H1 (cell line): ENCODE data around the gene MACROH2A1. TPM values are rescaled to one million over a fixed set of nuclear protein-coding genes. Genes with fewer than 3 reads are reported as not detected.
A peak's percentile ranks its signal among the peaks of the same experiment; 100 is the strongest.

Experiments
- CTCF ChIA-PET: fragments of 300-600 bp; sonication (Branson Sonifier 250); formaldehyde crosslinking; loops from one replicate; lab custom pipeline; 2021; ENCODE audit not compliant: partially characterized antibody; lab: Charles Lee
- POLR2A ChIA-PET: fragments of 300-600 bp; sonication (Branson Sonifier 250); formaldehyde crosslinking; loops from one replicate; lab custom pipeline; 2021; ENCODE audit warnings: inconsistent platforms; ENCODE audit not compliant: partially characterized antibody; lab: Charles Lee
- DNase-seq, 2 experiments: peaks; one replicate each; pipeline versions ENCODE4 v3.0.0 to v3.0.0-alpha.2; 2010 to 2022; ENCODE audit warnings: low spot score in 2 of 2, low read depth in 1 of 2, mixed read lengths in 1 of 2
- FAIRE-seq: peaks from 2 replicates; lab custom pipeline; 2011; peaks lifted over from hg19 to GRCh38; lab: Jason Lieb, UNC
- H2AFZ ChIP-seq: 2 replicates; pipeline ENCODE4 v1.8.1; 2012; ENCODE audit warnings: low read length, inconsistent platforms
- H2AK5ac ChIP-seq: 2 replicates; pipeline ENCODE4 v1.6.1; 2013; ENCODE audit warnings: low read depth, low read length
- H2BK120ac ChIP-seq: replicated peaks from 2 replicates; pipeline ENCODE3; 2013; ENCODE audit warnings: low read depth, low read length, inconsistent platforms
- H2BK12ac ChIP-seq: 2 replicates; pipeline ENCODE4 v1.6.1; 2013; ENCODE audit warnings: low read depth, low read length
- H2BK15ac ChIP-seq: 2 replicates; pipeline ENCODE4 v1.6.1; 2013; ENCODE audit warnings: low read length
- H2BK20ac ChIP-seq: 2 replicates; pipeline ENCODE4 v1.6.1; 2013; ENCODE audit warnings: low read length
- H2BK5ac ChIP-seq: 2 replicates; pipeline ENCODE4 v1.6.1; 2013; ENCODE audit warnings: low read depth, low read length
- H3K14ac ChIP-seq: 2 replicates; pipeline ENCODE4 v1.6.1; 2013; ENCODE audit warnings: inconsistent platforms; ENCODE audit not compliant: insufficient read length
- H3K18ac ChIP-seq: 2 replicates; pipeline ENCODE4 v1.6.1; 2013; ENCODE audit warnings: low read length; ENCODE audit errors: extremely low read depth
- H3K23ac ChIP-seq: 2 replicates; pipeline ENCODE4 v1.6.1; 2013; ENCODE audit warnings: inconsistent platforms; ENCODE audit not compliant: insufficient read length
- H3K23me2 ChIP-seq: 2 replicates; pipeline ENCODE4 v1.6.1; 2013; ENCODE audit warnings: low read depth, low read length
- H3K27ac ChIP-seq: 2 replicates; pipeline ENCODE4 v1.6.1; 2011; ENCODE audit warnings: low read depth, low read length, inconsistent platforms
- H3K27me3 ChIP-seq, 4 experiments: replicated peaks in 1 of 4; 1 replicate in 1 of 4; 2 replicates in 3 of 4; pipeline versions ENCODE4 v1.6.1 to v1.8.1; 2011 to 2013; ENCODE audit warnings: low read length in 3 of 4, mild to moderate bottlenecking in 3 of 4, inconsistent platforms in 2 of 4, mixed read lengths in 2 of 4, moderate library complexity in 1 of 4; ENCODE audit not compliant: control insufficient read depth in 3 of 4, insufficient read depth in 3 of 4; ENCODE audit errors: extremely low read depth in 1 of 4
- H3K36me3 ChIP-seq, 4 experiments: 2 replicates each; pipeline versions ENCODE4 v1.6.1 to v1.8.1; 2011 to 2013; ENCODE audit warnings: mild to moderate bottlenecking in 4 of 4, low read length in 3 of 4, moderate library complexity in 2 of 4, control low read depth in 1 of 4, inconsistent platforms in 1 of 4; ENCODE audit not compliant: insufficient read depth in 4 of 4, control insufficient read depth in 2 of 4
- H3K4ac ChIP-seq: replicated peaks from 2 replicates; pipeline ENCODE3; 2013; ENCODE audit warnings: low read length, low read depth, mixed read lengths, inconsistent platforms; ENCODE audit not compliant: insufficient read length
- H3K4me1 ChIP-seq, 4 experiments: replicated peaks in 1 of 4; 1 replicate in 1 of 4; 2 replicates in 3 of 4; pipeline versions ENCODE4 v1.6.1 to v1.8.1; 2011 to 2013; ENCODE audit warnings: low read length in 3 of 4, inconsistent platforms in 2 of 4, mixed read lengths in 1 of 4; ENCODE audit not compliant: insufficient read depth in 4 of 4, control insufficient read depth in 3 of 4
- H3K4me2 ChIP-seq, 2 experiments: 2 replicates each; pipeline versions ENCODE4 v1.6.1 to v1.8.1; 2011 to 2013; ENCODE audit warnings: low read depth in 2 of 2, low read length in 2 of 2, control low read depth in 1 of 2, inconsistent platforms in 1 of 2, mild to moderate bottlenecking in 1 of 2; ENCODE audit not compliant: insufficient read depth in 1 of 2
- H3K4me3 ChIP-seq, 4 experiments: fragments of 200-600, 300-600 bp in 1 of 4; sonication (generic), shearing (Covaris generic), sonication (Bioruptor Twin) in 1 of 4; 2 replicates each; pipeline versions ENCODE4 v1.5.1 to v1.8.1; 2011 to 2016; ENCODE audit warnings: low read length in 4 of 4, low read depth in 3 of 4, control low read depth in 2 of 4, inconsistent platforms in 2 of 4, mild to moderate bottlenecking in 2 of 4, mixed read lengths in 1 of 4, moderate library complexity in 1 of 4; ENCODE audit not compliant: insufficient read depth in 2 of 4; ENCODE audit errors: extremely low read depth in 1 of 4
- H3K56ac ChIP-seq: replicated peaks from 2 replicates; pipeline ENCODE3; 2013; ENCODE audit warnings: low read depth, mild to moderate bottlenecking, mixed read lengths, low read length, inconsistent platforms; ENCODE audit not compliant: insufficient read length
- H3K79me1 ChIP-seq: 2 replicates; pipeline ENCODE4 v1.6.1; 2013; ENCODE audit warnings: low read depth, low read length, control low read depth
- H3K79me2 ChIP-seq, 2 experiments: 2 replicates each; pipeline versions ENCODE4 v1.6.1 to v1.8.1; 2012 to 2013; ENCODE audit warnings: low read length in 2 of 2, mild to moderate bottlenecking in 2 of 2, inconsistent platforms in 1 of 2; ENCODE audit not compliant: insufficient read depth in 2 of 2, control insufficient read depth in 1 of 2
- H3K9ac ChIP-seq, 4 experiments: replicated peaks in 1 of 4; 1 replicate in 1 of 4; 2 replicates in 3 of 4; pipeline versions ENCODE4 v1.6.1 to v1.8.1; 2011 to 2013; ENCODE audit warnings: low read depth in 3 of 4, low read length in 3 of 4, control low read depth in 2 of 4, mild to moderate bottlenecking in 2 of 4, moderate library complexity in 2 of 4, inconsistent platforms in 1 of 4; ENCODE audit errors: extremely low read depth in 1 of 4
- H3K9me3 ChIP-seq, 2 experiments: 2 replicates each; pipeline versions ENCODE4 v1.6.1 to v1.8.1; 2012 to 2013; ENCODE audit warnings: mild to moderate bottlenecking in 2 of 2, moderate library complexity in 2 of 2, control low read depth in 1 of 2, inconsistent platforms in 1 of 2, low read depth in 1 of 2, low read length in 1 of 2, mixed read lengths in 1 of 2; ENCODE audit not compliant: insufficient read depth in 2 of 2
- H4K20me1 ChIP-seq, 2 experiments: replicated peaks in 1 of 2; 2 replicates each; pipeline versions ENCODE3 to v1.8.1; 2011 to 2013; ENCODE audit warnings: inconsistent platforms in 2 of 2, low read length in 2 of 2, mild to moderate bottlenecking in 1 of 2; ENCODE audit not compliant: insufficient read depth in 2 of 2, control insufficient read depth in 1 of 2
- H4K5ac ChIP-seq: 2 replicates; pipeline ENCODE4 v1.6.1; 2013; ENCODE audit warnings: low read length, low read depth, mixed read lengths, inconsistent platforms; ENCODE audit not compliant: insufficient read length
- H4K8ac ChIP-seq: 2 replicates; pipeline ENCODE4 v1.8.0; 2013; ENCODE audit warnings: mild to moderate bottlenecking, moderate library complexity, low read length, inconsistent platforms; ENCODE audit not compliant: insufficient read depth; ENCODE audit errors: extremely low read depth
- H4K91ac ChIP-seq: replicated peaks from 2 replicates; pipeline ENCODE3; 2013; ENCODE audit warnings: low read length, mixed read lengths, inconsistent platforms; ENCODE audit not compliant: insufficient read length
- CBX8 ChIP-seq: fragments of 300-800, 300-1000 bp; sonication (generic); IDR thresholded peaks from 2 replicates; pipeline ENCODE4 v1.7.1; 2016; ENCODE audit warnings: low read depth, low read length, borderline replicate concordance
- CREB1 ChIP-seq: IDR thresholded peaks from 2 replicates; pipeline ENCODE4 v1.6.1; 2012; ENCODE audit warnings: inconsistent platforms
- CTCF ChIP-seq, 3 experiments: IDR thresholded peaks; 1 replicate in 2 of 3; 2 replicates in 1 of 3; pipeline versions ENCODE4 v1.5.1 to v1.6.1; 2011; ENCODE audit warnings: low read length in 3 of 3, mild to moderate bottlenecking in 3 of 3, inconsistent platforms in 2 of 3, low read depth in 1 of 3, moderate library complexity in 1 of 3; ENCODE audit not compliant: insufficient read depth in 1 of 3; ENCODE audit errors: control extremely low read depth in 1 of 3
- FOSL1 ChIP-seq: IDR thresholded peaks from 2 replicates; pipeline ENCODE4 v1.6.1; 2011; ENCODE audit warnings: mild to moderate bottlenecking, low read depth, low read length, moderate library complexity; ENCODE audit not compliant: insufficient read depth
- JUN ChIP-seq: IDR thresholded peaks from 2 replicates; pipeline ENCODE4 v1.6.1; 2011; ENCODE audit warnings: low read depth, mild to moderate bottlenecking, improper control_type of control experiment, low read length
- KDM5A ChIP-seq: fragments of 200-600 bp; IDR thresholded peaks from 2 replicates; pipeline ENCODE4 v1.7.1; 2012; ENCODE audit warnings: mild to moderate bottlenecking, low read length, inconsistent platforms, mixed read lengths
- NRF1 ChIP-seq: IDR thresholded peaks from 2 replicates; pipeline ENCODE4 v1.6.1; 2011; ENCODE audit warnings: mild to moderate bottlenecking, low read depth, low read length, improper control_type of control experiment
- RFX5 ChIP-seq: IDR thresholded peaks from 2 replicates; pipeline ENCODE4 v1.6.1; 2011; ENCODE audit warnings: low read depth, low read length, improper control_type of control experiment, borderline replicate concordance
- RNF2 ChIP-seq: fragments of 200-900, 300-1000 bp; sonication (generic); IDR thresholded peaks from 2 replicates; pipeline ENCODE4 v1.7.1; 2016; ENCODE audit warnings: borderline replicate concordance, low read depth, mild to moderate bottlenecking, antibody characterized with exemption, low read length; ENCODE audit not compliant: poor library complexity, severe bottlenecking; ENCODE audit errors: missing control alignments
- SAP30 ChIP-seq: fragments of 300-600 bp; sonication (generic); IDR thresholded peaks from 2 replicates; pipeline ENCODE4 v1.7.1; 2012; ENCODE audit warnings: low read length, moderate library complexity, mild to moderate bottlenecking, inconsistent platforms; ENCODE audit not compliant: insufficient read depth, insufficient replicate concordance
- TEAD4 ChIP-seq: IDR thresholded peaks from 2 replicates; pipeline ENCODE4 v1.6.1; 2012; ENCODE audit warnings: low read depth, low read length, inconsistent platforms, mixed read lengths
- WGBS, 2 experiments: shearing (Covaris generic) in 1 of 2; methylation state at CpG; one replicate each; pipeline versions ENCODE4 v1.1.6 to v1.1.7; 2013 to 2015; ENCODE audit warnings: low lambda C conversion rate in 2 of 2, mixed read lengths in 2 of 2, inconsistent platforms in 1 of 2, low coverage in 1 of 2, missing lambda C conversion rate in 1 of 2; ENCODE audit not compliant: insufficient replicate concordance in 2 of 2, insufficient coverage in 1 of 2, insufficient read length in 1 of 2; ENCODE audit errors: extremely low coverage in 1 of 2, missing lambda C conversion rate in 1 of 2; 5-methylcytosine and 5-hydroxymethylcytosine counted together
- polyA plus RNA-seq, 7 experiments: library from polyadenylated mRNA; depleted of rRNA in 3 of 7; stranded (reverse) in 5 of 7; unstranded in 2 of 7; fragments of >200 nt in 5 of 7; fragments of 200-250 nt in 2 of 7; gene quantifications; 1 replicate in 5 of 7; 2 replicates in 1 of 7; 4 replicates in 1 of 7; pipeline versions ENCODE4 v1.2.1 to v1.2.3, GENCODE V29; 2011 to 2013; ENCODE audit warnings: missing spikeins in 2 of 7, mixed read lengths in 2 of 7
- total RNA-seq: library from RNA; stranded (reverse); fragmentation: NEBNext Ultra II Directional; extraction: Animal tissue kit (Norgen Biotek cat#: 25700); gene quantifications from 2 replicates; pipeline ENCODE4 v1.2.1, GENCODE V29; 2021

Gene MACROH2A1
- total and polyA plus RNA-seq, 2 of the 8 experiments (the other 6 are each of a cell fraction or from before 2014, with no cell fraction given): 60.0 to 92.3 TPM

DNA sequence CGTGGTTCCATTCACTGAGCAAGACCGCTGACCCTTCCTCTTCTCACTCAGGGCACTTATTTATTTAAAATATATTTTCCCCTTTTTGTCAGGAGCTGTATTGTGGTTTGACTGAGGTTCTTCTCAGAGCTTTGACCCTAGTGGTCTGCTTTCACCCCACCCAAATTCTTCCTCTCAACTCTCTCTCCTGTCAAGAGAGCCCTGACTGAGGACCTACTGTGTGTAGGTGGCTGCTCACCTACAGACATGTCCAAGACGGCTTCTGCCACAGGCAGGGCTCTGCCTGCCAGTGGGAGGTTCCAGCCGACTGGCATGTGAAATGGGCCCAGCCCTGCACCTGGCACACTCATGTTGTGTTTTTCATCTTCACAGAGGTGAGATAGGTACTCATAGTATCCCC lies 42.9 kb upstream of the MACROH2A1 start:
- no peak for FAIRE-seq
- DNase-seq: peak in 1 of 2 experiments; percentile 24
- Histone ChIP-seq H4K5ac (no peak overlapping the region), H4K20me1 (no peaks in the 10 kb centered on the region), H3K79me2 (no peaks in the 10 kb centered on the region), H3K4me3 (no peak overlapping the region), H4K8ac (no peak overlapping the region), H3K18ac (no peak overlapping the region), H3K4me1 (no peaks in the 10 kb centered on the region; a peak in 1 of 7 replicates), H3K36me3 (no peaks in the 10 kb centered on the region), H2BK15ac (no peak overlapping the region), H3K56ac (no peak overlapping the region), H2BK12ac (no peak overlapping the region), H2BK5ac (no peak overlapping the region), H3K27ac (no peak overlapping the region), H3K4me2 (no peak overlapping the region), H3K4ac (no peak overlapping the region), H3K27me3 (no peaks in the 10 kb centered on the region; a peak in 1 of 7 replicates), H3K23me2 (no peaks in the 10 kb centered on the region; the same call in 1 of the 2 replicates), H2BK20ac (no peak overlapping the region), H3K9ac (no peak overlapping the region), H4K91ac (no peak overlapping the region), H3K79me1 (no peaks in the 10 kb centered on the region), H2AK5ac (no peak overlapping the region), H2AFZ (no peak overlapping the region), H3K9me3 (no peaks in the 10 kb centered on the region), H3K23ac (no peak overlapping the region), H2BK120ac (no peak overlapping the region), H3K14ac (no peak overlapping the region)
- WGBS, 2 experiments: 96% methylated on average over 4 of the region's 4 CpGs; no CpG with 5 or more reads in 1 of the 2 experiments
- POLR2A ChIA-PET: no interaction called here
- CTCF ChIA-PET: interaction anchor here (1.1 to 19.4 kb wide), 4 partner anchors 11 to 126 kb away, joined by 3 to 264 read pairs (median 34); no protein-coding TSS in a partner anchor
- TF ChIP-seq NRF1: no peak
- TF ChIP-seq CTCF (IDR thresholded peaks at IDR 0.05; ENCODE audit: control extremely low read depth in 1 of 3, insufficient read depth in 1 of 3, low read depth in 1 of 3, low read length in 3 of 3): no peak
- TF ChIP-seq JUN: no peak
- no peak for TF ChIP-seq CREB1
- TF ChIP-seq RNF2: no peak
- TF ChIP-seq KDM5A: no peak
- no peak for TF ChIP-seq FOSL1
- no peak for TF ChIP-seq TEAD4
- TF ChIP-seq RFX5: no peak
- TF ChIP-seq CBX8: no peak
- no peak for TF ChIP-seq SAP30
